Stimulated activated CD8-positive, alpha-beta memory T cell treated with anti-CD3 and anti-CD28 coated beads, Interleukin-12 subunit alpha, Interleukin-12 subunit beta, amount 100 ng/mL, for 24 hours (primary cell): ENCODE results near the gene KCNC4.

Experiments
- DNase-seq: peaks from one replicate; pipeline ENCODE4 v3.0.0-alpha.2; 2020; ENCODE audit errors: extremely low read depth

Gene KCNC4

DNA sequence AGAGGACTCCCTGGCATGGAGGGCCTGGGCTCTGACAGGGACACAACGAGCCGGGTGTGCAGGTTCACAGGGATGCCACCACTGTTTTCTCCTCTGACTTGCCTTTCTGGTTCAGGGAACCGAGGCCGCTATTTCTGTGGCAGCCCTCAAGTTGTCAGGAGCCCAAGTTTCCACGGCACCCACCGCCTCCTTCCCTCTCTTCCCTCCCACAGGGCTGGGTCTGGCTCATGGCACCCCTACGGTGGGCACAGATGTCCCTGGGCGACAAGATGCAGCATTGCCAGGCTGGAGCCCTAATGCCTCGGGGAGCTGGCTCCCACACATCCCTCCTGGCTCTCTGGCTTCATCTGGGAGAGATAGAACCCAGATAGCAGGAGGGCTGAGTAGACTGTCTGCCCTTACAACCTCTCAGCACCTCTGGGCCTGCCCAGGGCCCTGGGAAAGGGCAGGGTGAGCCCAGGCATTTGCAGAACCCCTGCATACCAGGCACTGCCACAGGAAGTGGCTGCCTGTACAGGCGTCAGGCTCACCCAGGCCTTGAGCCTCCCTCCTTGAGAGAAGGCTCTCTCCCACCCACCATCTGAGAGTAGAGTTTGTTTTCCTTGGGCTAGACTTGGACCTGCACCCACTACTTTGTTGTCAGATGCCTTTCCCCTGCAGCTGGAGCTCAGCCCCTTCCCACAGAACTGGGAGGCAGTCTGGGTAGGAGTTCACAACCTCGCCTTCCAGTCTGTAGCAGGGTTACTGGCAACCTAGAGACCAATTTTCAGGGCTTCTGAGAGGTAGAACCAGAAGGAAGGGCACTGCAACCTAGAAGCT, 20.5 kb downstream of the KCNC4 start:
- DNase-seq: no peak

DNA sequence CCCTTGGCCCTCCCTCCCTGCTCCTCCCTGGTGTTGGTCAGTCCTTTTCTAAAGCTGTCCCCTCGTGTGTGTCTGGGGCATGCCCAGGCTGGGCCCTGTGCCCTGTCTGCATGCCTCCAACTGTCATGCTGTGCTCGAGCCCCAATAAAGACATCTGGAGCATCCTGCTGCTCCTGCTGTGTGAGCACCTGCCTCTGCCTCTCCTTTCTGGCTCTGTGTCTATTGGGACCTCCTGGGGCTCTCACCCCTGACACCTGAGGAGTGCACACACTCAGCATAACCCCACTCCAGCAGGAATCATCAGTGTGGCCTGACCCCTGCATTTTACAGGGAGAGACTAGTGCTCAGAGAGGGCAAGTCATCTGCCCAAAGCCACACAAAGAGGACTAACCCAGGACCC, 23.7 kb downstream of the KCNC4 start:
- no peak for DNase-seq

DNA sequence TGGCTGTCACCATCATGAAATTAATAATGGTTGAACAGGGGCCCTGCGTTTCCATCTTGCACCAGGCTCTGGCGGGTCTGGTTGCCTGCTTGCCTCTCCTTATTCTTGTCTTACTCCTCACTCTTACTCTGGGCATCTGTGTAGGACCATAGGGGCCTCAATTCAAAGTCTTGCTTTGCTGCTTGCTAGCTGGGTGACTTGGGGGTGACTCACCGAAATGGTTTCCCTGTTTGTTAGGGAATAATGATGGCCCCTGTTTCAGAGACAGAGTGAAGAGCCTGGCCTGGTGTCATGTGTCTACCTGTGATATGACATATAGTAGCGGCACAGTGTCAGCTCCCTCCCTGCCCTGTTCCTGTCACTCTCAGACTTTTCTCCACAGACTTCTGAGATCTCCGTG, 24.6 kb downstream of the KCNC4 start:
- no peak for DNase-seq

DNA sequence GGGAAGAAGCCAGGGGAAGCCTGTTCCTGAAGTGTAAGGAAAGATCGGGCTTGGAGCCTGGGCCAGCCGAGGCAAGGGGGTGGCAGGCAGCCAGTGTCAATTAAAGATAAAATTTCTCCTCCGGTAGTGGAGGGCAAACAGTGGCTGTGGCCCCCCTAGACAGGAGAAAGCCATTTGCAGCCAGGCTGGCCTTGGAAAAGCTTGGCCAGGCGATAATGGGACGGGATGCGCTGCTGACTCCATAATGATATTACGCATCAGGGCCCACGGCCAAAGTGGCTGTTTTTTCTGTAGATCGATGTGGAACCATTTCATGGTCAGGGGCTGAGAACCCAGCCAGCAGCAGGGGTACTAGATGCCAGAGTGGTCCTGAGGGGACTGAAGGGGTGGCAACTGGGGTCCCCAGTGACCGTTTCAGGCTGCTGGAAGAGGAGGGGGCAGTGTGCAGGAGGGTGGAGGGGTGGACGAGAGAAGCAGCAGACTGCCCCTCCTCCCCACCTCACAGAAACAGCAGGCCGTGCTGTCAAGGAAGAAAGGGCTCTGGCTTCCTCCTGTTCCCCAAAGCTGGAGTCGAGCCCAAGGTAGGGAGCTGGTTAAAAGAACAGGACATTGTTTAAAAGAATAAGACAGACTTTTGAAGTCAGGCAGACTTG, 25.2 kb downstream of the KCNC4 start:
- no peak for DNase-seq

DNA sequence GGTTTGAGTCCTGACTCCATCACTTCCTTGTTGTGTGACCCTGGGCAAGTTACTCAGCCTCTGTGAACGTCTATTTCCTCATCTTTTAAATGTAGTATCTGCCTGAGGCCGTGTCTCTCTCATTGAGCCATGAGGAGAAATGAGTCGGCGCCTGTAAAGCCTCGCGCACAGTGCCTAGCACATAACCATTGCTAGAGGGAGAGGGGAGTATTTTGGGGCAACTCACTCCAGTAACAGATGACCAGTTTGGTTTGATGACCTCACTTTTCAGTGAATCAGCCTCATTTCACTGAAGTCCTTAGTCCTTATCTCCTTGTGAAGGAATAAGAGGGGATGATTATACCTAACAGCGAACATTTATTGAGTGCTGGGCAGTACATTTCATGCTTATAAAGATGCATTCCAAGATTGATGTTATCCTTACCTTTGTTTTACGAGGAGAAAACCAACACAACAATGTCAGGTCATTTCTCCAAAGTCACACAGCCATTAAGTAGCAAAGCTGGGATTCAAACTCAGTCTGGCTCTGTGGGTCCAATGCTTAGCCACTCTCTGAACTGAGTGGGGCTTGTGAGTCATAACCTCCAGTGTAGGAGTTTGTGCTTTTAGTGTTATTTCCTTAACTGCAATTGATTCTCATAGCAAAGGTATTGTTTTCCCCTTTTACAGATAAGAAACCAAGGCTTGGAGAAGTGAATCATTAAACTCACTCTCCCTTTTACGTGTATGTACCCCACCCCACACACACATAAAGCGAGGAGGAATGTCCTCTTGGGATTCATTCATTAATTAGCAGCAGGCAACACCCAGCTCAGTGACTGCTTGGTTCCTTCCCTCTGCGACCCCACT, 25.9 kb downstream of the KCNC4 start:
- peak; percentile 10 for DNase-seq

DNA sequence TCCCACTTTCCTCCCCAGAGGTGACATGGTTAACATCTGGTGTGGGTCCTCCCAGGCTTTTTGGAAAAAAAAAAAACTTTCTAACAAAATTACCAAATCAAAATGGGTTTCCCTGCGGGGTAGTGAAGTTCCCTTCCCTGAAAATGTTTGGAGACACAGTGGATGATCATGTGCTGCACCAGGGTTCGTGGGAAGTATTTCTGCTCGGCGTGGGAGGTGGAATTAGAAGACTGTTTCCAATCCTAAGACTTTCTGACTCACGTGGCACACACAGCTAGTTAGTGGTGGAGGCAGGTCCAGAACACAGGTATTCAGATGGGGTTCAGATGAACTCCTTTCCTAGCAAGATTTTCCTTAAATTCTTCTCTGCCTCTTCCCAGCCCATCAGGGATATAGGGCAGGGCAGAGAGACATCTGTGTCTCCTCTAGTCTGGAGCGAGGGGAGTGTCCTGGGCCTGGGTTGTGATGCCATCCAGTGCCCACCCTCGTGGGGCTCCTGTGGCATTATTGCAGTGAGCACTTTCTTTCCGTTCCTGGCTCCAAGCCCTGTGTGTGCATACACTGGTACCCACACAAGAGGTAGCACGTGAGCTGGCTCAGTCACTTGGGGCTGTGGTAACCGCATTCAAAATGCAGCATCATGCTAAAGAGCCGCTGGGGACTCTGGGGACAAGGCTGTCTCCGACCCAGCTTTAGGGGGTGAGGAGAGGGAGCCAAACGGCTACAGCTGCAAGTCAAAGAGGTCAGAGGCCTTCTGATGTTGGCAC, 27.5 kb downstream of the KCNC4 start:
- no peak for DNase-seq

DNA sequence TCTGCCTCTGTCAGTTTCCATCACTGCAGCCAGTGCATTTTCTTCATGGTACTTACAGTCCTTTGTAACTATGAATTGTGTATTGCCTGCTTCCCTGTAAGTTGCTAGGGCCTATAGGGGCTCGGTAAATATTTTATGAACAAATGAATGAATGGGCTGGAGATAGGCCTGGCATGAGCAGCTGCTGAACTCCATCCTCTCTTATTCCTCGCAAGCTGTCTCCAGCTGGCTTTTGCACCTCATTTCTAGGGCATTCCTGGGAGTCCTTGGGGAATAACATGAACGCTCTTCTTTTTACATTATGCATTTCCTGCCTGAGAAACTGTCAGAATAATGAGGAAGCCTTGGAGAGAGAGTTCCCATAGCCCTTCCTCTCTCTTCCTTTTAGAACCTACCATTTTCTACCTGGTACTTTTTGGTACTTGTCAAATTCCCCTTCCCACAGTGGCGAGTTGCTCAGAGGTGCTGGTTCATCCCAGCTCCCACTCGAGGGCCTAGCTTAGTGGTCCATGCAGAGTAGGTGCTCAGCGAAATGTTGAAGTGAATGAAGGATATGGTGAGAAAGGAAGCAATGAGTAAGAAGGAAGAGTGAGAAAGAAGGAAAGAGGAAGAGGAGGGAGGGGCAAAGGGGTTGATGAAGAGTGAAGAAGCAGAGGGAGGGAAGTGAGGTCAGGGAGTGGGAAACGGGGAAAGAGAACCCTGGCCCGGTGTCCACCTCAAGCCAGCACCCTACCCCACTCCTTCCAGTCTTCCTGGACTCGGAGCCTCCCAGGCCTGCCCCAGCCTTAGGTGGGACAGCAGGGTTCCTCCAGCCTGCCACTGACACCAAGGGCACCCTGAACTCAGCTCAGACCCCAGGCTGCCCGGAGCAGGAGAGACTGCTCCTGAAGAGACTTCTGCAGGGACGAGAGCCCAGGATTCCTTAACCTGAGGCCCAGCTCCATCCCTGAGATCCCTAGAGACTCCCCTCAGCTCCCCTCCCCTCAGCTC, 29.6 kb downstream of the KCNC4 start:
- no peak for DNase-seq

DNA sequence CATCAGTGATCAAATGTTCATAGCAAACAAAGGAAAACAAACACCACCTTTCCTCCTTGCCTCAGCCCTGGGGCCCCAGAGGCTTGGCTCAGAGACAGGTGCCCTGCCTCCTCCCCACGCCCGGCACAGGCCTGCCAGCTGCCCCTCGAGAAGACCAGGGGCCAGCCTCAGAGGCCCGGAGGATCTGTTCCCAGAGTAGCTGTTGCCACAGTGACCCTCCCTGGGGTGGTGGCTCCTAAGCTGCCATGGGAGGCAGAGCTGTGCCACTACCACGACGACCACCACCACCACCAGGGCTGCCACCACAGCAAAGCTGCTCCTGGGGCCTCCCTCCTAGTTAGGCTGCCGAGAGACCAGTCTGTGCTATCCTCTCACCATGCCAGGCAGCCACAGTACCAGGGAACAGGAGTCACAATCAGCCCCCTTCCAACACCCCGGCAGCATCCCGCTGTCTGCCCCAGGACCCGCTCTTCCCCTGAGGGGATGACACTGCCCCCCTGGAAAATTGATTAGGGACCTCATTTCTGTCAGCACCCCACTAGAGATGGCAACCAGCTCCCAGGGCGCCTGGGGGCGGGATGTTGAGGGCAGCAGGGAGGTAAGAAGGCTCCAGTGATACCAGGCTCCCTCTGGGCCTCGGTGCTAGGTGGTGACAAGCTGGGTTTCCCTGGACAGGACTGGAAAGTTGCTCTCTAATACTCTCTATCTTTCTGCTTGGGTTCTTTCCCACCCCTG, 30.5 kb downstream of the KCNC4 start:
- no peak for DNase-seq

DNA sequence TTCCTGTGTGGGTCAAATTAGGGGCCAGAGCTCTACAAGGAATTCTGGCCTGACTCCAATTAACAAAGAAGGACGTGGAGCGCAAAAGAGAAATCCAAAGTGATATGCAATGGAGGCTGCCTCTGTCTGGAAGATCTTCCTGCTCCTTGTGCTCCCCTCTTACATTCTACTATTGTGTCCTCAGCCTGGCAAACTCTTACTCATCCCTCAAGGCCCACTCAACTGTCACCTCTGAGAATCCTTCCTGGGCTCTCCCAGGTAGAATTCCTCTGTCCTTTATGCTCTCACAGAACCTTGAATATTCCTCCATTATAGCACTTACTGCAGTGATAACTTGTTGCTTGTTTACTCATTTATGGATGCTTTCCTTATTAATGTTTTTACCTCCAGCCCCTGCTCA, 31.4 kb downstream of the KCNC4 start:
- no peak for DNase-seq

DNA sequence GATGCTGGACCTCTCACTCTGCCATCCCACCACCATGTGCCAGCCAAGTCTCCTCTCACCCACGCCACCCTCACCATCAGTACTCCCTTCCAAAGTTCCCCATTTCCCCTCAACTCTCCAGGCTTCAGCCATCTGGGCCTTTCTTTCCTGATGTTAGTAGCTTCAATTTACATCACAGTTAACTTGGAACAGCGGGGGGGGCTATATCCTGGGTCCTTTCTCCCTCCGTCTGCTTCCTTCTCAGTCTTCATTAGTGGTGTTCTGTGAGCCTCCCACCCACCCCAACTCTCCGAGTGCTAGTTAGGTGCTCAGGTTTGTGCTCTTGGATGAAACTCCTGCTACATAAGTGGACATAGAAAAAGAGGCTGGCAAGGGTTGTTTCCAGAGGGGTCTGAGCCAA, 31.9 kb downstream of the KCNC4 start:
- DNase-seq: no peak

DNA sequence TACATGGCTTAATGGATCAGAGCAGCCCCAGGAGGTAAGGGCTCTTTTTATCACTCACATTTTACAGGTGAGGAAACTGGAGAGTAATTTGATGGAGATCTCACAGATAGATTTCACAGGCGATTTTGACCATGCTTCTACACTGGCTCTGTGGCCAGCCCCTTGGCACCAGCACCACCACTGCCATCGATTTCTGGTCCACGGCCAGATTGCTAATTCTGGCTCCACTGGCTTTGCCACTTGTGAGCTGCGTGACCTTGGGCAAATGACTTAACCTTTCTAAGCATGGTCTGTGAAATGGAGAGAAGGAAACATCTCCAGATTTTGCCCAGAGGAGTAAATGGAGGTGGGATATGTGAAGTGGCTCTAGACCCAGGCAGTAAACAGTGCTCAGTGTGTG, 32.6 kb downstream of the KCNC4 start:
- no peak for DNase-seq

DNA sequence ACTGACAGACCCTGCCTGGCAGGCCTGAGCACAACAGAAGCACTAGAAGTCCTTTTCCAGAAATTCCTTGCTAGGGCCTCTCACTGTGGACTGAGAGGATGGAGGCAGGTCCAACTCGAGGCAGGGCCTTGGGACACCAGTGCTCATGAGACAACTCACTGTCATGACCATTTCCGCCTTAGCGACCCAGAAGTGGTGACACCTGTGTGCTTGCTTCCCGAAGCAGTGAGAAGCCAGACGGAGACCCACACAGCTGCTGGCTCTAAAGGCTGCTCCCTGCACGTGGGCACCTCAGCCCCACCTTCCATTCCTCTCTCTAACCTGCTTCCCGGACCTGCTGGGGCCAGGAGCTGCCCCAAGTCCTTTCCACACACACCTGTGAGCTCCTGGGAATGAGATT, 33.0 kb downstream of the KCNC4 start:
- DNase-seq: no peak

DNA sequence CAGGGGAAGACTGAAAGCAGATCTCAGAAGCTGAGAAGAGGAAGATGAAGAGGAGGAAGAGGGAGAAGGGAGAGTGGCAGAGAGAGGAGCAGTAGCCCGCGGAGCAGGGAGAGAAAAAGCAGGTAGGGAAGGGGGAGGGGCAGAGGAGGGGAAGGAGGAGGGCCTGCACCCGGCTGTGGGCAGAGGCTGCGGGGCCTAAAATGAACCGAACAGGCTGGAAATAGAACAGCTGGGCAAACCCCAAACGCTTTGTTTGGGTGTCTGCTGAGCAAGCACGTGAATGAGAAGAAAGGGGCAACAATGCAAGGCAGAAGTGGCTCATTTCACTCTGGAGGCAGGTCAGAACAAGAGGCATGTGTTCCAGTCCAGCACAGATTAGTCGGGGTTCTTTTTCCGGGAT, 33.5 kb downstream of the KCNC4 start:
- no peak for DNase-seq

DNA sequence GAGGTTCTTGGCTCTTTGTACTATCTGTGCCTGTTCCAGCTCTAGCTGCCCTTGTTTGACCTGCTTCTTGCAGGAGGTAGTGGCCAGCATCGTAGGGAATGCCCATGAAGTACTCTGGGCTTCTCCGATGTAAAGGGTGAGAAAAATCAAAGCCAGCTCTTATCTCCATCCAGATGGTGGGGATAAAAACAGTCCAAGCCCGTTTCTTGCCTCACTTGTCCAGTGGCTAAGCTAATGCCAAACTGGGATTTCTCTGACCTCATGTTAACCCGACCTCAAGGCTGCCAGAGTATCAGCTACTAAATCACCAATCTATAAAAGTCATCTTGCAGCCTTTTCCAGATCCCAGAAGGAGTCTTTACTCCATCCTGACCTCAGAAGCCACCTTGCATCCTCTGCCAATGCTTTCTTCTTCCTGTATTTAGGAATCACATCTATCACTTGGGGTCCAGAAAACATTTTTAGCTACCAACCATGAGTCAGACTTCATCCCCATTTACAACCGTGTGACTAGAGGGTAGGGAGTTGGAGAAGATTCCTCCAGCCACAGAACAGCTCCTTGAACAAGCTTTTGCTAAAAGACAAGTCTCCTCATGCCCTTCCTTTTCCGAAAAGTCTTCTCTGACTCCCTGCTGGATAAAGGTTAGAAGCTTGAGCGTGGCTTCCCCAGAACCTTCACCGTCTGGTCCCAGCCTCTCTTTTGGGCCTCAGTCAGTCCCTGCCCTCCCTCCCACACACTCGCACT, 35.9 kb downstream of the KCNC4 start:
- no peak for DNase-seq

DNA sequence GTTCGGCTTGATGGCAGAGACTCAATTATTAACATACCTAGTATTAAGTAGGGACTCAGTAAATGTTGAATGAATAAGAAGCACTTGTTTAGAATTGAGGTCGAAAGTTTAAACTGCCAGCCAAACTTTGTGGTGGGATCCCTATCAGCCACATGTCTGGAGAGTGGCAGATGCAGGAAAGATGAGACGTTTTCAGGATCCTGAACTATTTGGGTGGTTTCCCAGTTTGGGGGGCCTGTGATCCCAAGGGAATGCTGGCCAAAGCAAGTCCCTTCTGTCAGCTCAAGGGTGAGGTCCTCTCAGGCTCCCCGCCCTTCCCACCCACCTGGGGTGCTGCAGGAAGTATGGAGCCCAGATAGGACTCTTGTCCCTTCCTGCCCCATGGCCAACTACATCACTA, 38.6 kb downstream of the KCNC4 start:
- no peak for DNase-seq

DNA sequence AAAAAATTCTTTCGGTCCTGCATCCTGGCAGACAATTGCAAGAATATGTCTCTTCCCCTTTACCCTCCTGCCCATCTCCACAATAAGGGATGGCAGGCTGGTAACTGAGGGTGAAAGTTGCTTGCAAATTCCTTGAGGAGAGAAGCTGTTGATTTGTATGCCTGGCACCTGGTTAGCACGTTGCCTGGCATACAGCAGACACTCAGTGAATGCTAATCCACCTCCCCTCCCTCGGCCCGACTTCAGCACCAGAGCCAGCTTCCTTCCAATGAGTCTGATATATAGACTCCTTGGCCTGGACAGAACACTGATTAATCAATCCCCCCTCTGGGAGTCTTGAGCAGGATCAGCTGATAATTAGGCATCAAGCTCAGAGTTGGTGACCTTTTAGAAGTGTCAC, 39.1 kb downstream of the KCNC4 start:
- DNase-seq: no peak

DNA sequence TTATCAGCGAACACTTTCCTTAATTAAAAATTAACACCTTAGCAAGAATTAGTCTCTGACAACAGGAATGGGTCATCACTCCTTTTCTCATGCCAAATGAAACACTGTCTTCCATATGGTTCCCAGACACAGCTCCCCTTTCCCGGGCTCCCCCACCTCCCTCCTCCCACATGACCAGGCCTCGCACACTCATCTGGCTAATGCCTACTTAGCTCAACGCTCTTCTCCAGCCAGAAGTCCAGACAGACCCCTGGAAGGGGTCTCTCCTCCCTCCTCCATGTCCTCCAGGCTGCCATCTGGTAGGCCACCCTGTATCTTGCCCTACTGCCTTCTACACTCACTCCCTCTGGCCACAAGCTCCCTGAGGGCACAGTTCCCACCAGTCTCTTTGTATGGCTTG, 39.9 kb downstream of the KCNC4 start:
- no peak for DNase-seq

DNA sequence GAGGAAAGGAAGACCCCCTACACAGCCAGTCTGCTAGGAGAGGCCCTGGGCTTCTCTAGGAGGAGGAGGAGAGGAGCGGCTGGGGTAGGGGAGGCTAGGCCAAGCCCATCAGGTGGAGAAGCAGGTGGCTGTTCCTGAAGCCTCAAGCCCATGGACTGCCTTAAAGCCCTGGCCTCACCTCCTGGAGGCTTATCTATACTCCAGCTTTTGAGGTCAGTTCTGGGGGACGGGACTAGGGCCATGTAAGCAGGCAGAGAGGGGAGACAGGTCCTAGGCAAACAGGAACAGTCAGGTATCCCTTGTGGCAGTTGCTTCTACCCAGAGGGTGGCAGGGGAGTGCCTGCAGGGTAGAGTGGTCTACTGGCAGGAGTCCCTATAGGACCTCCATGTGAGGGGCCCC, 40.6 kb downstream of the KCNC4 start:
- DNase-seq: no peak

DNA sequence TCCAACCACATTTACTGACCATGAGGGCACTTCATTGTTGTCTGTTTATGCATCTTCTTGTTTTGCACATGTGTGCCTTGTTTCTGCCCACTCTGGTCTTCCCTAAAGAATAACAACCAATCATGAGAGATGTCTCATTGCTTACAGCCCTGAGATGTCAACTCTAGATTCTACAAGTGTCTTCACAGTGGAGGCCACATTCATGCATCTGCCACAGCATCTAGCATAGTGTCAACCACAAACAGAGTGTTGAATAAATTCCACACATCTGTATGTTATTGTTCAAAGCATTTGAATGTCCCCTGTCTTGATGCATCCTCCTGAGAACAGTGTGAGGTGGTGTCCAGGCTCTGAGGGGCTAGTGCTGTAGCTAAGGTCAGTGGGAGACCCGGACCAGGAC, 43.1 kb downstream of the KCNC4 start:
- DNase-seq: no peak
